H1 (cell line): ENCODE measurements around the gene CEP250. TPM values are rescaled to one million over a fixed set of nuclear protein-coding genes. Genes with fewer than 3 reads are reported as not detected.

Experiments
- CTCF ChIA-PET: fragments of 300-600 bp; sonication (Branson Sonifier 250); formaldehyde crosslinking; loops from one replicate; lab custom pipeline; 2021; ENCODE audit not compliant: partially characterized antibody; lab: Charles Lee
- POLR2A ChIA-PET: fragments of 300-600 bp; sonication (Branson Sonifier 250); formaldehyde crosslinking; loops from one replicate; lab custom pipeline; 2021; ENCODE audit warnings: inconsistent platforms; ENCODE audit not compliant: partially characterized antibody; lab: Charles Lee
- DNase-seq, 2 experiments: peaks; one replicate each; pipeline versions ENCODE4 v3.0.0 to v3.0.0-alpha.2; 2010 to 2022; ENCODE audit warnings: low spot score in 2 of 2, low read depth in 1 of 2, mixed read lengths in 1 of 2
- FAIRE-seq: peaks from 2 replicates; lab custom pipeline; 2011; peaks lifted over from hg19 to GRCh38; lab: Jason Lieb, UNC
- H2AFZ ChIP-seq: 2 replicates; pipeline ENCODE4 v1.8.1; 2012; ENCODE audit warnings: low read length, inconsistent platforms
- H2AK5ac ChIP-seq: 2 replicates; pipeline ENCODE4 v1.6.1; 2013; ENCODE audit warnings: low read depth, low read length
- H2BK120ac ChIP-seq: replicated peaks from 2 replicates; pipeline ENCODE3; 2013; ENCODE audit warnings: low read depth, low read length, inconsistent platforms
- H2BK12ac ChIP-seq: 2 replicates; pipeline ENCODE4 v1.6.1; 2013; ENCODE audit warnings: low read depth, low read length
- H2BK15ac ChIP-seq: 2 replicates; pipeline ENCODE4 v1.6.1; 2013; ENCODE audit warnings: low read length
- H2BK20ac ChIP-seq: 2 replicates; pipeline ENCODE4 v1.6.1; 2013; ENCODE audit warnings: low read length
- H2BK5ac ChIP-seq: 2 replicates; pipeline ENCODE4 v1.6.1; 2013; ENCODE audit warnings: low read depth, low read length
- H3K14ac ChIP-seq: 2 replicates; pipeline ENCODE4 v1.6.1; 2013; ENCODE audit warnings: inconsistent platforms; ENCODE audit not compliant: insufficient read length
- H3K18ac ChIP-seq: 2 replicates; pipeline ENCODE4 v1.6.1; 2013; ENCODE audit warnings: low read length; ENCODE audit errors: extremely low read depth
- H3K23ac ChIP-seq: 2 replicates; pipeline ENCODE4 v1.6.1; 2013; ENCODE audit warnings: inconsistent platforms; ENCODE audit not compliant: insufficient read length
- H3K23me2 ChIP-seq: 2 replicates; pipeline ENCODE4 v1.6.1; 2013; ENCODE audit warnings: low read depth, low read length
- H3K27ac ChIP-seq: 2 replicates; pipeline ENCODE4 v1.6.1; 2011; ENCODE audit warnings: low read depth, low read length, inconsistent platforms
- H3K27me3 ChIP-seq, 4 experiments: replicated peaks in 1 of 4; 1 replicate in 1 of 4; 2 replicates in 3 of 4; pipeline versions ENCODE4 v1.6.1 to v1.8.1; 2011 to 2013; ENCODE audit warnings: low read length in 3 of 4, mild to moderate bottlenecking in 3 of 4, inconsistent platforms in 2 of 4, mixed read lengths in 2 of 4, moderate library complexity in 1 of 4; ENCODE audit not compliant: control insufficient read depth in 3 of 4, insufficient read depth in 3 of 4; ENCODE audit errors: extremely low read depth in 1 of 4
- H3K36me3 ChIP-seq, 4 experiments: 2 replicates each; pipeline versions ENCODE4 v1.6.1 to v1.8.1; 2011 to 2013; ENCODE audit warnings: mild to moderate bottlenecking in 4 of 4, low read length in 3 of 4, moderate library complexity in 2 of 4, control low read depth in 1 of 4, inconsistent platforms in 1 of 4; ENCODE audit not compliant: insufficient read depth in 4 of 4, control insufficient read depth in 2 of 4
- H3K4ac ChIP-seq: replicated peaks from 2 replicates; pipeline ENCODE3; 2013; ENCODE audit warnings: low read length, low read depth, mixed read lengths, inconsistent platforms; ENCODE audit not compliant: insufficient read length
- H3K4me1 ChIP-seq, 4 experiments: replicated peaks in 1 of 4; 1 replicate in 1 of 4; 2 replicates in 3 of 4; pipeline versions ENCODE4 v1.6.1 to v1.8.1; 2011 to 2013; ENCODE audit warnings: low read length in 3 of 4, inconsistent platforms in 2 of 4, mixed read lengths in 1 of 4; ENCODE audit not compliant: insufficient read depth in 4 of 4, control insufficient read depth in 3 of 4
- H3K4me2 ChIP-seq, 2 experiments: 2 replicates each; pipeline versions ENCODE4 v1.6.1 to v1.8.1; 2011 to 2013; ENCODE audit warnings: low read depth in 2 of 2, low read length in 2 of 2, control low read depth in 1 of 2, inconsistent platforms in 1 of 2, mild to moderate bottlenecking in 1 of 2; ENCODE audit not compliant: insufficient read depth in 1 of 2
- H3K4me3 ChIP-seq, 4 experiments: fragments of 200-600, 300-600 bp in 1 of 4; sonication (generic), shearing (Covaris generic), sonication (Bioruptor Twin) in 1 of 4; 2 replicates each; pipeline versions ENCODE4 v1.5.1 to v1.8.1; 2011 to 2016; ENCODE audit warnings: low read length in 4 of 4, low read depth in 3 of 4, control low read depth in 2 of 4, inconsistent platforms in 2 of 4, mild to moderate bottlenecking in 2 of 4, mixed read lengths in 1 of 4, moderate library complexity in 1 of 4; ENCODE audit not compliant: insufficient read depth in 2 of 4; ENCODE audit errors: extremely low read depth in 1 of 4
- H3K56ac ChIP-seq: replicated peaks from 2 replicates; pipeline ENCODE3; 2013; ENCODE audit warnings: low read depth, mild to moderate bottlenecking, mixed read lengths, low read length, inconsistent platforms; ENCODE audit not compliant: insufficient read length
- H3K79me1 ChIP-seq: 2 replicates; pipeline ENCODE4 v1.6.1; 2013; ENCODE audit warnings: low read depth, low read length, control low read depth
- H3K79me2 ChIP-seq, 2 experiments: 2 replicates each; pipeline versions ENCODE4 v1.6.1 to v1.8.1; 2012 to 2013; ENCODE audit warnings: low read length in 2 of 2, mild to moderate bottlenecking in 2 of 2, inconsistent platforms in 1 of 2; ENCODE audit not compliant: insufficient read depth in 2 of 2, control insufficient read depth in 1 of 2
- H3K9ac ChIP-seq, 4 experiments: replicated peaks in 1 of 4; 1 replicate in 1 of 4; 2 replicates in 3 of 4; pipeline versions ENCODE4 v1.6.1 to v1.8.1; 2011 to 2013; ENCODE audit warnings: low read depth in 3 of 4, low read length in 3 of 4, control low read depth in 2 of 4, mild to moderate bottlenecking in 2 of 4, moderate library complexity in 2 of 4, inconsistent platforms in 1 of 4; ENCODE audit errors: extremely low read depth in 1 of 4
- H3K9me3 ChIP-seq, 2 experiments: 2 replicates each; pipeline versions ENCODE4 v1.6.1 to v1.8.1; 2012 to 2013; ENCODE audit warnings: mild to moderate bottlenecking in 2 of 2, moderate library complexity in 2 of 2, control low read depth in 1 of 2, inconsistent platforms in 1 of 2, low read depth in 1 of 2, low read length in 1 of 2, mixed read lengths in 1 of 2; ENCODE audit not compliant: insufficient read depth in 2 of 2
- H4K20me1 ChIP-seq, 2 experiments: replicated peaks in 1 of 2; 2 replicates each; pipeline versions ENCODE3 to v1.8.1; 2011 to 2013; ENCODE audit warnings: inconsistent platforms in 2 of 2, low read length in 2 of 2, mild to moderate bottlenecking in 1 of 2; ENCODE audit not compliant: insufficient read depth in 2 of 2, control insufficient read depth in 1 of 2
- H4K5ac ChIP-seq: 2 replicates; pipeline ENCODE4 v1.6.1; 2013; ENCODE audit warnings: low read length, low read depth, mixed read lengths, inconsistent platforms; ENCODE audit not compliant: insufficient read length
- H4K8ac ChIP-seq: 2 replicates; pipeline ENCODE4 v1.8.0; 2013; ENCODE audit warnings: mild to moderate bottlenecking, moderate library complexity, low read length, inconsistent platforms; ENCODE audit not compliant: insufficient read depth; ENCODE audit errors: extremely low read depth
- H4K91ac ChIP-seq: replicated peaks from 2 replicates; pipeline ENCODE3; 2013; ENCODE audit warnings: low read length, mixed read lengths, inconsistent platforms; ENCODE audit not compliant: insufficient read length
- NANOG ChIP-seq: IDR thresholded peaks from 2 replicates; pipeline ENCODE4 v1.6.1; 2011; ENCODE audit warnings: low read length, low read depth, mild to moderate bottlenecking, inconsistent platforms; ENCODE audit not compliant: insufficient read depth, poor library complexity, severe bottlenecking
- PHF8 ChIP-seq: fragments of 200-600 bp; sonication (generic); conservative IDR thresholded peaks from 2 replicates; pipeline ENCODE4 v1.7.1; 2012; ENCODE audit warnings: low read depth, mild to moderate bottlenecking, inconsistent platforms, low read length, moderate library complexity
- POU5F1 ChIP-seq: IDR thresholded peaks from 2 replicates; pipeline ENCODE4 v1.6.1; 2011; ENCODE audit warnings: low read depth, mild to moderate bottlenecking, low read length, moderate library complexity
- WGBS, 2 experiments: shearing (Covaris generic) in 1 of 2; methylation state at CpG; one replicate each; pipeline versions ENCODE4 v1.1.6 to v1.1.7; 2013 to 2015; ENCODE audit warnings: low lambda C conversion rate in 2 of 2, mixed read lengths in 2 of 2, inconsistent platforms in 1 of 2, low coverage in 1 of 2, missing lambda C conversion rate in 1 of 2; ENCODE audit not compliant: insufficient replicate concordance in 2 of 2, insufficient coverage in 1 of 2, insufficient read length in 1 of 2; ENCODE audit errors: extremely low coverage in 1 of 2, missing lambda C conversion rate in 1 of 2; 5-methylcytosine and 5-hydroxymethylcytosine counted together
- polyA plus RNA-seq, 7 experiments: library from polyadenylated mRNA; depleted of rRNA in 3 of 7; stranded (reverse) in 5 of 7; unstranded in 2 of 7; fragments of >200 nt in 5 of 7; fragments of 200-250 nt in 2 of 7; gene quantifications; 1 replicate in 5 of 7; 2 replicates in 1 of 7; 4 replicates in 1 of 7; pipeline versions ENCODE4 v1.2.1 to v1.2.3, GENCODE V29; 2011 to 2013; ENCODE audit warnings: missing spikeins in 2 of 7, mixed read lengths in 2 of 7
- total RNA-seq: library from RNA; stranded (reverse); fragmentation: NEBNext Ultra II Directional; extraction: Animal tissue kit (Norgen Biotek cat#: 25700); gene quantifications from 2 replicates; pipeline ENCODE4 v1.2.1, GENCODE V29; 2021
- TF ChIP-seq, protein P1 (sequence below): IDR thresholded peaks from 2 replicates; pipeline ENCODE4 v1.6.1; 2012; ENCODE audit warnings: inconsistent platforms

The CEP250 gene
- total and polyA plus RNA-seq, 2 of the 8 experiments (the other 6 are each of a cell fraction or from before 2014, with no cell fraction given) = 2.6 to 33.7 TPM

DNA sequence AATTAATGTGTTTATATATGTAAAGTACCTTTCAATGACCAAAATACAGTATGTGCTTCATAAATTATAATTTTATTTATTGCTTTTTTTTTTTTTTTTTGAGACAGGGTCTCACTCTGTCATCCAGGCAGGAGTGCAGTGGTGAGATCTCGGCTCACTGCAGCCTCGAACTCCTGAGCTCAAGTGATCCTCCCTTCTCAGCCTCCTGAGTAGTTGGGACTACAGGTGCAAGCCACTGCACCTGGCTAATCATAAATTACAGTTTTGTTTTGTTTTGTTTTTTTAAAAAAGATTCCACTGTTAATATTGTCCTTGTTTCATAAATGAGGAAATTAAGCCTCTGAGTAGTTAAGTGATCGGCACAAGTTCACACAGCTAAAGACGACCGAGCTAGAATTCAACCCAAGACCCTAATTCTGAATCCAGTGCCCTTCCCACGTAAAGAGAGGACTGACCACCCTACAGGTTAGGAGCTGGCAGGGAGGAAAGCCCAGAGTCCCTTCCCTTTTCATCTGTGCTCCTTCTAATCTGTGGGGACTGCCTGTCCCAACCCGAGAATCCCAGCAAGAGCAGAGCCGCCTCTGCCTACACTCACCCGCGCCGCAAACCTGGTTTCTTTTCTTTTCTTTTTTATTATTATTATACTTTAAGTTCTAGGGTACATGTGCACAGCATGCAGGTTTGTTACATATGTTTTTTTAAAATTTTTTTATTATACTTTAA is 8.9 kb upstream of the CEP250 start:
- Histone ChIP-seq H3K4me1 (peaks cover 0 to 3% (median 0%) of the 10 kb centered on the region in 4 experiments; a peak in 1 of 7 replicates), H3K4me3 (peak overlapping the region in 1 of 4 experiments; percentile 54; a peak in 2 of 8 replicates), H2BK5ac (no peak overlapping the region), H3K9me3 (no peaks in the 10 kb centered on the region), H3K56ac (no peak overlapping the region), H3K9ac (no peak overlapping the region), H4K20me1 (no peaks in the 10 kb centered on the region), H2BK15ac (peak overlapping the region; percentile 72; the same call in 1 of the 2 replicates), H2AK5ac (no peak overlapping the region), H3K23ac (no peak overlapping the region), H2BK20ac (no peak overlapping the region), H4K8ac (no peak overlapping the region), H4K5ac (peak overlapping the region; percentile 76), H3K36me3 (no peaks in the 10 kb centered on the region), H2AFZ (peak overlapping the region; percentile 91; the same call in 1 of the 2 replicates), H2BK12ac (no peak overlapping the region), H3K27me3 (no peaks in the 10 kb centered on the region), H2BK120ac (no peak overlapping the region), H3K4me2 (peak overlapping the region; percentile 6 to 45; a peak in 1 of 4 replicates), H3K27ac (no peak overlapping the region), H3K14ac (no peak overlapping the region), H4K91ac (peak overlapping the region; percentile 17), H3K79me2 (no peaks in the 10 kb centered on the region), H3K79me1 (no peaks in the 10 kb centered on the region), H3K4ac (no peak overlapping the region), H3K23me2 (no peaks in the 10 kb centered on the region), H3K18ac (no peak overlapping the region)
- POLR2A ChIA-PET = interaction anchor here (0.9 to 10.5 kb wide), 7 partner anchors 8 to 141 kb away, joined by 3 to 98 read pairs (median 4); partner anchors contain the start of gene CEP250
- DNase-seq = no peak
- no peak for FAIRE-seq
- no peak for TF ChIP-seq PHF8
- no peak for TF ChIP-seq NANOG
- TF ChIP-seq POU5F1 = no peak
- TF ChIP-seq, protein P1, sequence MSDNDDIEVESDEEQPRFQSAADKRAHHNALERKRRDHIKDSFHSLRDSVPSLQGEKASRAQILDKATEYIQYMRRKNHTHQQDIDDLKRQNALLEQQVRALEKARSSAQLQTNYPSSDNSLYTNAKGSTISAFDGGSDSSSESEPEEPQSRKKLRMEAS = no peak
- CTCF ChIA-PET = interaction anchor here (0.6 to 6.2 kb wide), 21 partner anchors 9 to 150 kb away, joined by 3 to 78 read pairs (median 4); partner anchors contain the start of gene GDF5
- 60% methylated on average over 11 of the region's 11 CpGs; no CpG with 5 or more reads in 1 of the 2 experiments for WGBS, 2 experiments
